NCI-H1417 (cell line): ENCODE data around the gene MUCL3.
"Not testable (repeated sequence)": the region's sequence is repeated elsewhere in the genome, so short reads cannot be mapped to it uniquely, and the experiment has no call there.

ENCODE experiments used
- DNase-seq, 3 experiments: peaks; one replicate each; lab custom pipeline; 2025; lab: John Stamatoyannopoulos, UW

The MUCL3 gene

GRCh38 chr6:30910473-30910872 is 30.3 kb upstream of the MUCL3 start:
- not testable (repeated sequence) for DNase-seq

GRCh38 chr6:30912746-30913520 is 27.8 kb upstream of the MUCL3 start:
- DNase-seq, result no peak

GRCh38 chr6:30913721-30914075 is 27.1 kb upstream of the MUCL3 start:
- DNase-seq, result no peak

- peak; percentile 84 to 91 (median 88) for DNase-seq
These were observed 26.5 kb upstream of the MUCL3 start, which contains the start of gene VARS2 for GRCh38 chr6:30914076-30914853. VARS2 (plus strand) TSS chr6:30914238; CDS start chr6:30914837, 599 bp downstream.

GRCh38 chr6:30914854-30915590 is 25.8 kb upstream of the MUCL3 start:
- DNase-seq, result peak in 1 of 3 experiments; percentile 37

GRCh38 chr6:30915591-30915946 is 25.2 kb upstream of the MUCL3 start:
- DNase-seq, result peak in 2 of 3 experiments; percentile 37 to 64

- DNase-seq, result no peak
These were observed 23.7 kb upstream of the MUCL3 start for GRCh38 chr6:30917041-30917440.

- no peak for DNase-seq
These were observed 23.3 kb upstream of the MUCL3 start for GRCh38 chr6:30917487-30917886.

- no peak for DNase-seq
These were observed 22.1 kb upstream of the MUCL3 start for GRCh38 chr6:30918670-30919069.

- no peak for DNase-seq
These were observed 18.3 kb upstream of the MUCL3 start for GRCh38 chr6:30922447-30922852.

GRCh38 chr6:30924040-30924627 is 16.6 kb upstream of the MUCL3 start:
- DNase-seq, result not testable (repeated sequence)

- no peak for DNase-seq
These were observed 14.1 kb upstream of the MUCL3 start for GRCh38 chr6:30926644-30927043.

GRCh38 chr6:30927080-30927479 is 13.7 kb upstream of the MUCL3 start:
- not testable (repeated sequence) for DNase-seq

- DNase-seq, result no peak
These were observed 12.1 kb upstream of the MUCL3 start for GRCh38 chr6:30928677-30929076.

GRCh38 chr6:30930506-30930905 is 10.3 kb upstream of the MUCL3 start:
- DNase-seq, result no peak

GRCh38 chr6:30931272-30931671 is 9.5 kb upstream of the MUCL3 start:
- no peak for DNase-seq

GRCh38 chr6:30931969-30932645 is 8.7 kb upstream of the MUCL3 start, which contains the start of gene SFTA2:
SFTA2 (minus strand) TSS chr6:30932170; CDS start chr6:30932096, 74 bp downstream.
- DNase-seq, result no peak

GRCh38 chr6:30932665-30933365 is 8.0 kb upstream of the MUCL3 start:
- DNase-seq, result no peak

GRCh38 chr6:30935018-30935417 is 5.8 kb upstream of the MUCL3 start:
- peak in 1 of 3 experiments; percentile 18 for DNase-seq

- no peak for DNase-seq
These were observed 3.5 kb upstream of the MUCL3 start for GRCh38 chr6:30937265-30937664.

- DNase-seq, result no peak
These were observed 2.0 kb upstream of the MUCL3 start for GRCh38 chr6:30938730-30939129.
